ENCODE data around the gene SGIP1.

- TF ChIP-seq, protein P1, sequence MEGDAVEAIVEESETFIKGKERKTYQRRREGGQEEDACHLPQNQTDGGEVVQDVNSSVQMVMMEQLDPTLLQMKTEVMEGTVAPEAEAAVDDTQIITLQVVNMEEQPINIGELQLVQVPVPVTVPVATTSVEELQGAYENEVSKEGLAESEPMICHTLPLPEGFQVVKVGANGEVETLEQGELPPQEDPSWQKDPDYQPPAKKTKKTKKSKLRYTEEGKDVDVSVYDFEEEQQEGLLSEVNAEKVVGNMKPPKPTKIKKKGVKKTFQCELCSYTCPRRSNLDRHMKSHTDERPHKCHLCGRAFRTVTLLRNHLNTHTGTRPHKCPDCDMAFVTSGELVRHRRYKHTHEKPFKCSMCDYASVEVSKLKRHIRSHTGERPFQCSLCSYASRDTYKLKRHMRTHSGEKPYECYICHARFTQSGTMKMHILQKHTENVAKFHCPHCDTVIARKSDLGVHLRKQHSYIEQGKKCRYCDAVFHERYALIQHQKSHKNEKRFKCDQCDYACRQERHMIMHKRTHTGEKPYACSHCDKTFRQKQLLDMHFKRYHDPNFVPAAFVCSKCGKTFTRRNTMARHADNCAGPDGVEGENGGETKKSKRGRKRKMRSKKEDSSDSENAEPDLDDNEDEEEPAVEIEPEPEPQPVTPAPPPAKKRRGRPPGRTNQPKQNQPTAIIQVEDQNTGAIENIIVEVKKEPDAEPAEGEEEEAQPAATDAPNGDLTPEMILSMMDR (IDR thresholded peaks at IDR 0.05; ENCODE audit: low read depth, low read length, poor library complexity, severe bottlenecking) = no peak
- no peak for TF ChIP-seq EZH2phosphoT487 (IDR thresholded peaks at IDR 0.05; ENCODE audit: borderline replicate concordance, low read length)
Measured at GRCh38 chr1:66681686-66682085, 147.7 kb downstream of the SGIP1 start.

Measured in DOHH2 (cell line).